IPS-20b (cell line): ENCODE results near the gene ESPN.
"Not testable (repeated sequence)": the region's sequence is repeated elsewhere in the genome, so short reads cannot be mapped to it uniquely, and the experiment has no call there.

Source experiments
- H3K27ac ChIP-seq: one replicate; pipeline ENCODE4 v1.5.1; 2013; ENCODE audit warnings: low read length
- H3K27me3 ChIP-seq: 2 replicates; pipeline ENCODE4 v1.6.1; 2013; ENCODE audit warnings: mild to moderate bottlenecking, low read length, inconsistent platforms; ENCODE audit not compliant: insufficient read depth
- H3K36me3 ChIP-seq: 2 replicates; pipeline ENCODE4 v1.6.1; 2013; ENCODE audit warnings: low read depth, mild to moderate bottlenecking, inconsistent platforms, low read length, moderate library complexity; ENCODE audit not compliant: insufficient read depth
- H3K4me1 ChIP-seq: 2 replicates; pipeline ENCODE4 v1.6.1; 2013; ENCODE audit warnings: mild to moderate bottlenecking, control low read depth, inconsistent platforms, low read length, moderate library complexity; ENCODE audit not compliant: insufficient read depth
- H3K4me3 ChIP-seq: 2 replicates; pipeline ENCODE4 v1.5.1; 2013; ENCODE audit warnings: mild to moderate bottlenecking, low read length, inconsistent platforms
- H3K9ac ChIP-seq: 2 replicates; pipeline ENCODE4 v1.6.1; 2013; ENCODE audit warnings: low read depth, mild to moderate bottlenecking, inconsistent platforms, low read length, moderate library complexity
- H3K9me3 ChIP-seq: 2 replicates; pipeline ENCODE4 v1.6.1; 2013; ENCODE audit warnings: mild to moderate bottlenecking, low read depth, low read length, inconsistent platforms; ENCODE audit not compliant: insufficient read depth

The ESPN gene

GRCh38 chr1:6435129-6435528 lies 10.6 kb downstream of the ESPN start:
- H3K27ac ChIP-seq, result no peak overlapping the region
- H3K4me1 ChIP-seq, result peaks cover 2% of the 10 kb centered on the region; the same call in 1 of the 2 replicates
- no peak overlapping the region for H3K9ac ChIP-seq
- H3K9me3 ChIP-seq, result no peaks in the 10 kb centered on the region
- peaks cover 28% of the 10 kb centered on the region for H3K27me3 ChIP-seq
- H3K4me3 ChIP-seq, result no peak overlapping the region
- H3K36me3 ChIP-seq, result no peaks in the 10 kb centered on the region

- Histone ChIP-seq H3K4me3 (no peak overlapping the region), H3K4me1 (no peaks in the 10 kb centered on the region), H3K27ac (no peak overlapping the region), H3K9ac (no peak overlapping the region), H3K36me3 (no peaks in the 10 kb centered on the region), H3K9me3 (no peaks in the 10 kb centered on the region), H3K27me3 (peaks cover 25% of the 10 kb centered on the region)
Measured at GRCh38 chr1:6435547-6435946, 11.0 kb downstream of the ESPN start.

DNA sequence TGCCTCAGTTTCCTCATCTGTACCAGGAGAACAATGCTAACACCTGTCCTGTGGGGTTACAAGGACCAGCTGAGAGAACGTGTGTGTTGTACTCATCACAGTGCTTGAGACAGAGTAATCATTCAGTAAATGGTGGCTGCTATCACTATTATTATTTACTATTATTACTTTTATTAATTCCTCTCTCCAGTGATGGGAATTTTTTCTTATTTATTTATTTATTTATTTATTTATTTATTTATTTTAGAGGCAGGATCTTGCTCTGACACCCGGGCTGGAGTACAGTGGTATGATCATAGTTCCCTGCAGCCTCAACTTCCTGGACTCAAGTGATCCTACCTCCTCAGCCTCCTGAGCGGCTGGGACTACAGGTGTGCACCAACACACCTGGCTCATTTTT lies 11.7 kb downstream of the ESPN start:
- not testable (repeated sequence) for H3K4me1 ChIP-seq, H3K9ac ChIP-seq, H3K27ac ChIP-seq, H3K4me3 ChIP-seq, H3K9me3 ChIP-seq, H3K36me3 ChIP-seq
- peaks cover 25% of the 10 kb centered on the region for H3K27me3 ChIP-seq

- peaks cover 33% of the 10 kb centered on the region for H3K27me3 ChIP-seq
- not testable (repeated sequence) for H3K4me1 ChIP-seq, H3K27ac ChIP-seq, H3K4me3 ChIP-seq, H3K9me3 ChIP-seq, H3K9ac ChIP-seq, H3K36me3 ChIP-seq
Measured at GRCh38 chr1:6437012-6437700, 12.6 kb downstream of the ESPN start.

DNA sequence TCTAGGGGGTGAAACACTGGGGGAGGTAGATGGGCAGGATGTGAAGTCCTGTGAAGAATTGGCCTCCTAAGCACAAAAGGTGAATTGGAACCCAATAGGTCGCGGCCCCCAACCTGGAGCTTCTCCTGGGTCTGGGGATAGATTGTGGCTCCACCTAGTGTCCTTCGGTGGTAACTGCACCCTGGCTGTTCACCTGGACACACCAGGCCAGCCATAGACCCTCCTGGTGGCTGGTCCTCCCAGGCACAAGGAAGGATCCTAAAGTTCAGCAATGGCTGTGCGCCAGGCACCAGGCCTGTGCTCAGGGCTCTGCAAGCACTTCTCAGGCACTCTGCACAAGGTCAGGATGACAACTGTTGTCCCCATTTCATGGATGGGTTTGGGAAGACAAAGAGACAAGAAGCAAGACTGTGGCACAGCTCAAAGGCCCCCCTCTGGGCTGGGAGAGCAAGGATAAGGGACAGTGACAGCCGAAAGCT lies 13.5 kb downstream of the ESPN start:
- peaks cover 33% of the 10 kb centered on the region for H3K27me3 ChIP-seq
- no peaks in the 10 kb centered on the region for H3K36me3 ChIP-seq
- H3K9ac ChIP-seq, result no peak overlapping the region
- no peaks in the 10 kb centered on the region for H3K4me1 ChIP-seq
- H3K4me3 ChIP-seq, result no peak overlapping the region
- H3K27ac ChIP-seq, result no peak overlapping the region
- no peaks in the 10 kb centered on the region for H3K9me3 ChIP-seq

- Histone ChIP-seq H3K9me3 (no peaks in the 10 kb centered on the region), H3K36me3 (no peaks in the 10 kb centered on the region), H3K27ac (no peak overlapping the region), H3K27me3 (peaks cover 33% of the 10 kb centered on the region), H3K9ac (no peak overlapping the region), H3K4me1 (no peaks in the 10 kb centered on the region), H3K4me3 (peak overlapping the region; percentile 46; the same call in 1 of the 2 replicates)
Measured at GRCh38 chr1:6440198-6441126, 15.9 kb downstream of the ESPN start.

GRCh38 chr1:6441586-6441985 lies 17.0 kb downstream of the ESPN start:
- H3K9ac ChIP-seq, result no peak overlapping the region
- H3K4me3 ChIP-seq, result no peak overlapping the region
- H3K27ac ChIP-seq, result no peak overlapping the region
- H3K9me3 ChIP-seq, result no peaks in the 10 kb centered on the region
- H3K4me1 ChIP-seq, result peaks cover 1% of the 10 kb centered on the region; the same call in 1 of the 2 replicates
- peaks cover 35% of the 10 kb centered on the region for H3K27me3 ChIP-seq
- H3K36me3 ChIP-seq, result no peaks in the 10 kb centered on the region

DNA sequence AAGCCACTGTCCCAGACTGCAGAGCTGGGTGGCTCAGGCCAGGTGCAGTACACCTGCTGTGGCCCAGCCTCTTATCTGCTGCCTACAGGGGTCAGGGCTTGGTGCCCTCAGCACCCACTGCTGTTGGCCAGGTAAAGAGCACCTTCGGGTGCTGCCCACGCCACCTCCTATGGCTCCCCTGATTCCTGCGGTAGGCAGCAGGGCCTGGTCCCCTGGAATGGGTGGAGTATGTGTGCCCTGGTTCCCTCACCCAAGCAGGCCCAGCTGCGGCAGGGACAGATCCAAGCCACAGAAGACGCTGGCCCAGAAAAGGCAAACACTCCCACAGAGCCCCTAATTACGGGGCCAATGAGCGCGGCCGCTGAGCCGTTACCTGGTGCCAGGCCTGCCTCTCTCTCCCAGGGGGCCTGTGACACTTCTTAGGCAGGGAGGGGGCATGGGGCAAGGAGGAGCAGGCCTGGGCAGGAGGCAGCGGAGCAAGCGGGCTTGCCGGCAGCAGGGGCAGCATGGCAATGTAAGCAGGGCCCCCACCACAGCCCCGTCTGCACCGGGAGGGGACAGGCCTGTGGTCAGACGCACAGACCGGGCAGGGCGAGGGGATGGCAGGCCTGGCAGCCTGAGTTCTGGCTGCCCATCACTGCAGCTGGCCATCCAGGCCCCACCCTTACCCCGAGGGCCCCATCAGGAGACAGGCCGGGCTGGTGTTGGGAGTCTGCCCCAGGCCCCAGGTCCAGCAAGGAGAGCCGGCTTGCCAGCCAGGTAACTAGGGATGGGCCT lies 19.0 kb downstream of the ESPN start:
- Histone ChIP-seq H3K9ac (no peak overlapping the region), H3K4me1 (peaks cover 4% of the 10 kb centered on the region; the same call in 1 of the 2 replicates), H3K36me3 (no peaks in the 10 kb centered on the region), H3K9me3 (no peaks in the 10 kb centered on the region), H3K4me3 (no peak overlapping the region), H3K27me3 (peaks cover 42% of the 10 kb centered on the region), H3K27ac (no peak overlapping the region)

DNA sequence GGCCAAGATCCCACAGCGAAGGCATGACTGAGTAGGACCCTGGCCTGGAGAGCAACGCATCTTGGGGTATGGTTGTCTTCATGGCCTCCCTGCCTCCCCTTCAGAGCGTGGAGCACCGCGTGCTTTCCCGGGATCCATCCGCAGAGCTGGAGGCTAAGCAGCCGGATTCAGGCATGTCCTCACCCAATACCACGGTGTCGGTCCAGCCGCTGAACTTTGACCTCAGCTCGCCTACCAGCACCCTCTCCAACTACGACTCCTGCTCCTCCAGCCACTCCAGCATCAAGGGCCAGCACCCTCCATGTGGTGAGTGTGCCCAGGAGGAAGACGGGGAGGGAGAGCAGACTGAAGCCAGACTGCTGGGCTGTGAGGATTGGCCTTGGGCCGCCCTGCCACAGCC lies 19.8 kb downstream of the ESPN start:
- Histone ChIP-seq H3K9ac (no peak overlapping the region), H3K4me1 (peaks cover 6% of the 10 kb centered on the region; the same call in 1 of the 2 replicates), H3K9me3 (no peaks in the 10 kb centered on the region), H3K4me3 (no peak overlapping the region), H3K27me3 (peaks cover 43% of the 10 kb centered on the region), H3K27ac (no peak overlapping the region), H3K36me3 (no peaks in the 10 kb centered on the region)

GRCh38 chr1:6445062-6445763 lies 20.6 kb downstream of the ESPN start:
- Histone ChIP-seq H3K9me3 (no peaks in the 10 kb centered on the region), H3K4me1 (peaks cover 8% of the 10 kb centered on the region; the same call in 1 of the 2 replicates), H3K27me3 (peaks cover 43% of the 10 kb centered on the region), H3K4me3 (no peak overlapping the region), H3K36me3 (no peaks in the 10 kb centered on the region), H3K27ac (no peak overlapping the region), H3K9ac (no peak overlapping the region)

GRCh38 chr1:6445929-6446328 lies 21.4 kb downstream of the ESPN start:
- peaks cover 45% of the 10 kb centered on the region for H3K27me3 ChIP-seq
- not testable (repeated sequence) for H3K4me1 ChIP-seq, H3K9ac ChIP-seq, H3K4me3 ChIP-seq, H3K9me3 ChIP-seq, H3K36me3 ChIP-seq, H3K27ac ChIP-seq
